GM06990 (cell line): ENCODE data around the gene POLR2J3.
"Not testable (repeated sequence)": the region's sequence is repeated elsewhere in the genome, so short reads cannot be mapped to it uniquely, and the experiment has no call there.

ENCODE experiments used
- DNase-seq: peaks from one replicate; pipeline ENCODE4 v3.0.0-alpha.2; 2011; ENCODE audit not compliant: insufficient read length; ENCODE audit errors: extremely low read depth
- H3K27me3 ChIP-seq: replicated peaks from 2 replicates; pipeline ENCODE4 v1.6.0; 2011; ENCODE audit warnings: low read length; ENCODE audit not compliant: control insufficient read depth, insufficient read depth
- H3K36me3 ChIP-seq: 2 replicates; pipeline ENCODE4 v1.5.1; 2011; ENCODE audit warnings: low read length; ENCODE audit not compliant: control insufficient read depth, insufficient read depth
- H3K4me3 ChIP-seq: replicated peaks from 2 replicates; pipeline ENCODE4 v1.5.1; 2011; ENCODE audit warnings: low read depth, mild to moderate bottlenecking, control low read depth, low read length

Gene POLR2J3

GRCh38 chr7:102520797-102521196 lies 51.6 kb downstream of the POLR2J3 start:
- H3K36me3 ChIP-seq, H3K4me3 ChIP-seq, H3K27me3 ChIP-seq, DNase-seq: not testable (repeated sequence)

- H3K4me3 ChIP-seq = peak within 1 kb of the TSS; percentile 40; the same call in 1 of the 2 replicates
- DNase-seq, H3K36me3 ChIP-seq, H3K27me3 ChIP-seq: not testable (repeated sequence)
Observed at GRCh38 chr7:102517550-102518147, 54.7 kb downstream of the POLR2J3 start, which contains the start of gene RASA4B. Gene RASA4B, minus strand, starts transcription at chr7:102517777. Its CDS starts 67 bp downstream, at chr7:102517710.
